ENCODE measurements around the gene NPTX1. TPM values are rescaled to one million over a fixed set of nuclear protein-coding genes. Genes with fewer than 3 reads are reported as not detected.

Gene NPTX1
- total and polyA plus RNA-seq, 2 of the 13 experiments (the other 11 are each of a cell fraction or from before 2014, with no cell fraction given) = 0.01 TPM; not detected in 1

- TF ChIP-seq ATF4 (CRISPR knock-in tag; IDR thresholded peaks at IDR 0.05) (0 out of 4 replicates have a peak, but pooled peaks of 1 of the 2 experiments have one; percentile 42), MXD4 (CRISPR knock-in tag; IDR thresholded peaks at IDR 0.05) (peak; percentile 92), NFKBIZ (CRISPR knock-in tag; IDR thresholded peaks at IDR 0.05) (no peak), ZFP62 (CRISPR knock-in tag; IDR thresholded peaks at IDR 0.05) (no peak), ARNT2 (CRISPR knock-in tag; IDR thresholded peaks at IDR 0.05; ENCODE audit: low read depth) (peak; percentile 99), TRAFD1 (CRISPR knock-in tag; IDR thresholded peaks at IDR 0.05; ENCODE audit: borderline replicate concordance) (no peak), ZNF891 (CRISPR knock-in tag; IDR thresholded peaks at IDR 0.05) (peak; percentile 89), TCF12 (IDR thresholded peaks at IDR 0.05) (no peak), TCF12 (CRISPR knock-in tag; IDR thresholded peaks at IDR 0.05) (no peak; the same call in 1 of the 2 replicates), ZNF263 (CRISPR knock-in tag; IDR thresholded peaks at IDR 0.05) (peak; percentile 74), IRX3 (CRISPR knock-in tag; IDR thresholded peaks at IDR 0.05; ENCODE audit: borderline replicate concordance, low read depth) (peak; percentile 97), ZNF343 (CRISPR knock-in tag; IDR thresholded peaks at IDR 0.05) (peak; percentile 96; the same call in 1 of the 2 replicates), KDM1A (CRISPR knock-in tag; IDR thresholded peaks at IDR 0.05) (0 out of 2 replicates have a peak, but pooled peaks have one; percentile 39), FOXC1 (CRISPR knock-in tag; IDR thresholded peaks at IDR 0.05; ENCODE audit: borderline replicate concordance) (peak; percentile 91), ZNF713 (CRISPR knock-in tag; IDR thresholded peaks at IDR 0.05) (peak; percentile 92; the same call in 1 of the 2 replicates), RBAK (CRISPR knock-in tag; IDR thresholded peaks at IDR 0.05) (no peak), SPEN (CRISPR knock-in tag; IDR thresholded peaks at IDR 0.05; ENCODE audit: low read depth) (peak; percentile 98), ZKSCAN1 (IDR thresholded peaks at IDR 0.05; ENCODE audit: low read length) (no peak), MAFG (CRISPR knock-in tag; IDR thresholded peaks at IDR 0.05) (no peak), TFE3 (CRISPR knock-in tag; IDR thresholded peaks at IDR 0.05) (peak; percentile 73; the same call in 1 of the 2 replicates), BHLHE40 (IDR thresholded peaks at IDR 0.05; ENCODE audit: low read length) (peak; percentile 30; the same call in 1 of the 2 replicates)
- TF ChIP-seq, protein P1, sequence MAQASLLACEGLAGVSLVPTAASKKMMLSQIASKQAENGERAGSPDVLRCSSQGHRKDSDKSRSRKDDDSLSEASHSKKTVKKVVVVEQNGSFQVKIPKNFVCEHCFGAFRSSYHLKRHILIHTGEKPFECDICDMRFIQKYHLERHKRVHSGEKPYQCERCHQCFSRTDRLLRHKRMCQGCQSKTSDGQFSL (CRISPR knock-in tag; IDR thresholded peaks at IDR 0.05) = peak; percentile 9
- TF ChIP-seq, protein P2, sequence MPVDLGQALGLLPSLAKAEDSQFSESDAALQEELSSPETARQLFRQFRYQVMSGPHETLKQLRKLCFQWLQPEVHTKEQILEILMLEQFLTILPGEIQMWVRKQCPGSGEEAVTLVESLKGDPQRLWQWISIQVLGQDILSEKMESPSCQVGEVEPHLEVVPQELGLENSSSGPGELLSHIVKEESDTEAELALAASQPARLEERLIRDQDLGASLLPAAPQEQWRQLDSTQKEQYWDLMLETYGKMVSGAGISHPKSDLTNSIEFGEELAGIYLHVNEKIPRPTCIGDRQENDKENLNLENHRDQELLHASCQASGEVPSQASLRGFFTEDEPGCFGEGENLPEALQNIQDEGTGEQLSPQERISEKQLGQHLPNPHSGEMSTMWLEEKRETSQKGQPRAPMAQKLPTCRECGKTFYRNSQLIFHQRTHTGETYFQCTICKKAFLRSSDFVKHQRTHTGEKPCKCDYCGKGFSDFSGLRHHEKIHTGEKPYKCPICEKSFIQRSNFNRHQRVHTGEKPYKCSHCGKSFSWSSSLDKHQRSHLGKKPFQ (CRISPR knock-in tag; IDR thresholded peaks at IDR 0.05; ENCODE audit: insufficient replicate concordance) = peak; percentile 88
- TF ChIP-seq, protein P3, sequence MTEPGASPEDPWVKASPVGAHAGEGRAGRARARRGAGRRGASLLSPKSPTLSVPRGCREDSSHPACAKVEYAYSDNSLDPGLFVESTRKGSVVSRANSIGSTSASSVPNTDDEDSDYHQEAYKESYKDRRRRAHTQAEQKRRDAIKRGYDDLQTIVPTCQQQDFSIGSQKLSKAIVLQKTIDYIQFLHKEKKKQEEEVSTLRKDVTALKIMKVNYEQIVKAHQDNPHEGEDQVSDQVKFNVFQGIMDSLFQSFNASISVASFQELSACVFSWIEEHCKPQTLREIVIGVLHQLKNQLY (CRISPR knock-in tag; IDR thresholded peaks at IDR 0.05) = no peak; the same call in 1 of the 2 replicates
Measured at GRCh38 chr17:80454557-80455335, 21.7 kb downstream of the NPTX1 start (continued).
